ENCODE measurements around the gene SLC4A4. TPM values are rescaled to one million over a fixed set of nuclear protein-coding genes. Genes with fewer than 3 reads are reported as not detected.

Gene SLC4A4
- total and polyA plus RNA-seq, 7 donors, result 3.0 to 21.3 (median 4.8) TPM

DNA sequence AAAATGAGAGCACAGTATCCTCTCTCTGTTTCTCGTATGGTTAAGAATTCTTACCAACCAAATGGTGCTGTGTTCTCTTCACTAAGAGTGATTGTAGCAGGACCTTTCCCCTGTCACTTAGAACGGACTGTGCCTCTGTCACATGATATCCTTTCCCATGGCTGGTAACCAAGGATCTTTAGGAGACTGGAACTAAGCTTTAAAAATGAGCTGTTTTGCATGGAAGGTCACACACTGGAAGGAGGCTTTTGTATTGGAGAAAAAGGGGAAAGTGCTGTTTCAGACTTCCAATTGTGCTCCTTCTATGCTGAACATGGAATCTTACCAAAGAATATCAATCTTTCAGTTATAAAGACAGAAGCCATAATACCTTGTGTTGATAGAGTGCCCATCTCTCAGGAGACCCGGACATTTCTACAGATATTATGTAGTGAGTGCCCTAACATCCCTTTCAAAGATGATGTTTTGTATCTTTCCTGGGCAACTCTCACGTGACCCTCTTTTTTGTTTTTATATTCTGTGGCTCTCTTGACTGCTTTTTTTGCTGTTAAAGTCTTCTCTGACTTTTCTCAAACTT lies 148.6 kb downstream of the SLC4A4 start:
- Histone ChIP-seq H3K27me3 (no peaks in the 10 kb centered on the region), H3K9me3 (no peaks in the 10 kb centered on the region), H3K27ac (no peak overlapping the region), H3K4me3 (no peak overlapping the region), H3K4me1 (no peaks in the 10 kb centered on the region), H3K36me3 (no peaks in the 10 kb centered on the region)
- WGBS, 2 donors, result 80 to 88% methylated on average over 4 of the region's 4 CpGs
- intact Hi-C loops (cut with DNase I), result no loop called here
- DNase-seq, result no peak
- no peak for TF ChIP-seq EP300 (IDR thresholded peaks at IDR 0.05)
- TF ChIP-seq POLR2AphosphoS5 (IDR thresholded peaks at IDR 0.05), result no peak
- TF ChIP-seq, protein P1, sequence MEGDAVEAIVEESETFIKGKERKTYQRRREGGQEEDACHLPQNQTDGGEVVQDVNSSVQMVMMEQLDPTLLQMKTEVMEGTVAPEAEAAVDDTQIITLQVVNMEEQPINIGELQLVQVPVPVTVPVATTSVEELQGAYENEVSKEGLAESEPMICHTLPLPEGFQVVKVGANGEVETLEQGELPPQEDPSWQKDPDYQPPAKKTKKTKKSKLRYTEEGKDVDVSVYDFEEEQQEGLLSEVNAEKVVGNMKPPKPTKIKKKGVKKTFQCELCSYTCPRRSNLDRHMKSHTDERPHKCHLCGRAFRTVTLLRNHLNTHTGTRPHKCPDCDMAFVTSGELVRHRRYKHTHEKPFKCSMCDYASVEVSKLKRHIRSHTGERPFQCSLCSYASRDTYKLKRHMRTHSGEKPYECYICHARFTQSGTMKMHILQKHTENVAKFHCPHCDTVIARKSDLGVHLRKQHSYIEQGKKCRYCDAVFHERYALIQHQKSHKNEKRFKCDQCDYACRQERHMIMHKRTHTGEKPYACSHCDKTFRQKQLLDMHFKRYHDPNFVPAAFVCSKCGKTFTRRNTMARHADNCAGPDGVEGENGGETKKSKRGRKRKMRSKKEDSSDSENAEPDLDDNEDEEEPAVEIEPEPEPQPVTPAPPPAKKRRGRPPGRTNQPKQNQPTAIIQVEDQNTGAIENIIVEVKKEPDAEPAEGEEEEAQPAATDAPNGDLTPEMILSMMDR (IDR thresholded peaks at IDR 0.05), result no peak
- no peak for TF ChIP-seq POLR2A (IDR thresholded peaks at IDR 0.05)

DNA sequence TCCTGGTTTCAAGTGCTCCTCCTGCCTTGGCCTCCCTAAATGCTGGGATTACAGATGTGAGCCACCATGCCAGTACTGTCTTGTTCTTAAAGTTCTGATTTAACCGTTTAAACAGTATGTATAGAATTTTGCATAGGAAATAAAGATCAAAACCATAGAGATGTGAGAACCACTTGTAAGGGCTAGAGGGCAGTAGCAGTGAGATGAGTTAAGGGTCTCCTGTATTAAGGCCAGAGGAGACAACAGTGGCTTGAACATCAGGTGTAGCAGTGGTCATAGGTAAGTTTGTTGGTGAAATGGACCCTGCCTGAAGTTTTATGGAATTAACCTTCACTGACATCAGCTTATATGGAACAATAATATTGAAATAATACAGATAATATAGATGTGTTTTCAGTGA lies 155.7 kb downstream of the SLC4A4 start:
- DNase-seq, result no peak
- 88 to 91% methylated on average over 1 of the region's 1 CpG for WGBS, 2 donors
- no peak for TF ChIP-seq EP300 (IDR thresholded peaks at IDR 0.05)
- TF ChIP-seq, protein P1 (IDR thresholded peaks at IDR 0.05), result no peak
- no peak for TF ChIP-seq POLR2AphosphoS5 (IDR thresholded peaks at IDR 0.05)
- TF ChIP-seq POLR2A (IDR thresholded peaks at IDR 0.05), result no peak
- no peaks in the 10 kb centered on the region for H3K27me3 ChIP-seq
- intact Hi-C loops (cut with DNase I), result no loop called here
- no peaks in the 10 kb centered on the region for H3K4me1 ChIP-seq
- no peaks in the 10 kb centered on the region for H3K9me3 ChIP-seq
- no peak overlapping the region for H3K27ac ChIP-seq
- H3K4me3 ChIP-seq, result no peak overlapping the region
- no peaks in the 10 kb centered on the region for H3K36me3 ChIP-seq

DNA sequence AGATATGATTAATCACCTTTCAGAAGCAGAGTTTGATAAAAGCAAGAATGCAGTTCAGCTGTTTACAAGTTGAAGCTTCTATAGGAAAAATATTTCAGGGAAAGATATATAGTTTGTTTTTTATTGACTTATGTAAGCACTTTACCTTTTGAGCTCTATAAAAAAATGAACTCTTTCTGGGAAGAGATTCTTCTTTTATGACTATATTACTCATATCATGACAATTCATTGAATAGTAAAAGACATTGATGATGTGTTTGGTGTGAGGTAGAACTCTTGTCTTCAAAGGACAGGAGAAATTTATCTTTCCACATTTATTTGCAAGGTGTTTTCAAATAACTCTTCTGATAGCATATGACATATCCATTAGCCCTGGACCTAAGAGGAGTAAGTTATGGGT lies 156.6 kb downstream of the SLC4A4 start:
- no peak for TF ChIP-seq EP300 (IDR thresholded peaks at IDR 0.05)
- no peak for TF ChIP-seq POLR2A (IDR thresholded peaks at IDR 0.05)
- TF ChIP-seq, protein P1 (IDR thresholded peaks at IDR 0.05), result no peak
- TF ChIP-seq POLR2AphosphoS5 (IDR thresholded peaks at IDR 0.05), result no peak
- Histone ChIP-seq H3K27ac (no peak overlapping the region), H3K9me3 (no peaks in the 10 kb centered on the region), H3K4me1 (no peaks in the 10 kb centered on the region), H3K27me3 (no peaks in the 10 kb centered on the region), H3K4me3 (no peak overlapping the region), H3K36me3 (no peaks in the 10 kb centered on the region)
- DNase-seq, result no peak
- intact Hi-C loops (cut with DNase I), result no loop called here

DNA sequence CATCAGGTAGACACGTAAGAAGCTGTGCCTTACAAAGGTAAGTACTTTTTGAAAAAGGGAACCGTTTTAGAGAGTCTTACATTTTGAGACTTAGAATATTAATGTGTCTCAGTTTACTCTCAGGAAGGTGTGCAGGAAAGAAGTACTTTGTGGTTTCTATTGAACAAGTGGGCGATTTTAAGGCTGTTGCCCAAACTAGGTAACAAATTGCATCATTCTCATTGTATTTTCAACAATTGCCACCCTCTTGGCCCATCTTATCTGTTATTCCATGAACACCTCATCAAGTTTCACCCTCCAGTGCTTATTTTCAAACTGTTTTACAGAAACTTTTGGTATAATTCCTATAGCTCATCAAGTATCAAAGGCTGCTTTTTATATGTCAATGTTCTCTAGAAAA lies 158.3 kb downstream of the SLC4A4 start:
- Histone ChIP-seq H3K9me3 (no peaks in the 10 kb centered on the region), H3K36me3 (no peaks in the 10 kb centered on the region), H3K4me3 (no peak overlapping the region), H3K27ac (no peak overlapping the region), H3K27me3 (no peaks in the 10 kb centered on the region), H3K4me1 (no peaks in the 10 kb centered on the region)
- DNase-seq, result no peak
- TF ChIP-seq POLR2AphosphoS5 (IDR thresholded peaks at IDR 0.05) (no peak), EP300 (IDR thresholded peaks at IDR 0.05) (no peak), POLR2A (IDR thresholded peaks at IDR 0.05) (no peak)
- TF ChIP-seq, protein P1 (IDR thresholded peaks at IDR 0.05), result no peak
- intact Hi-C loops (cut with DNase I), result no loop called here
- 85 to 90% methylated on average over 3 of the region's 3 CpGs for WGBS, 2 donors

DNA sequence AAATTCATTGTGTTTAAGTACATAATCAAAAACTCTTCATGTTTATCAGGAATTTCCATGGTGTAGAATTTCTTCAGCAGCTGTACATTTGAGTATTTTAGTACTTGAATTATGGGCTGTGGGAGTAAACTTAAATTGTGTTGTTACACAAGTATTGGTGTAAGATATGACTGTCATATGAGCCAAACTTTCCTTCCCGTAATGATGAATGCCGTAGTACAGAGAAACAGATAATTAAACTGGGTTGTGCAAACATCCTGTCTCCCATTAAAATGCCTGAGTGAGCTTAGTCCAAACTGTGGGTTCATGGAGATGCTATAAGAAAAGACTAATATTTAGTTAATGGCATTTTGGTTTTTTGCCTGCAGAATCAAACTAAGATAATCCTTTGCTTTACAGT lies 159.2 kb downstream of the SLC4A4 start:
- TF ChIP-seq, protein P1 (IDR thresholded peaks at IDR 0.05), result no peak
- TF ChIP-seq EP300 (IDR thresholded peaks at IDR 0.05), result no peak
- TF ChIP-seq POLR2AphosphoS5 (IDR thresholded peaks at IDR 0.05), result no peak
- no peak for TF ChIP-seq POLR2A (IDR thresholded peaks at IDR 0.05)
- Histone ChIP-seq H3K4me3 (no peak overlapping the region), H3K27ac (no peak overlapping the region), H3K27me3 (no peaks in the 10 kb centered on the region), H3K36me3 (no peaks in the 10 kb centered on the region), H3K9me3 (no peaks in the 10 kb centered on the region), H3K4me1 (no peaks in the 10 kb centered on the region)
- intact Hi-C loops (cut with DNase I), result no loop called here
- DNase-seq, result no peak
- WGBS, 2 donors, result 15 to 70% methylated on average over 2 of the region's 2 CpGs

All from sigmoid colon (tissue), 7 donors.